ENCODE data around the gene ZFYVE26. TPM values are rescaled to one million over a fixed set of nuclear protein-coding genes. Genes with fewer than 3 reads are reported as not detected.
"Not testable (repeated sequence)": the region's sequence is repeated elsewhere in the genome, so short reads cannot be mapped to it uniquely, and the experiment has no call there.

The ZFYVE26 gene
- total RNA-seq, 1 donor from 2014 or later = 13.5 TPM

- intact Hi-C loops (cut with micrococcal nuclease) = no loop called here
- no peak for DNase-seq
- H3K4me3 Mint-ChIP-seq = no peak overlapping the region
- no peak overlapping the region for H3K27ac Mint-ChIP-seq
- H3K36me3 Mint-ChIP-seq (ENCODE audit: low read depth) = no peaks in the 10 kb centered on the region
- peaks cover 12% of the 10 kb centered on the region for H3K27me3 Mint-ChIP-seq
- H3K9me3 Mint-ChIP-seq = no peaks in the 10 kb centered on the region
- no peaks in the 10 kb centered on the region for H3K4me1 Mint-ChIP-seq
Observed at GRCh38 chr14:67727361-67727760, 89.0 kb downstream of the ZFYVE26 start.

GRCh38 chr14:67725171-67725570 is 91.2 kb downstream of the ZFYVE26 start:
- H3K4me3 Mint-ChIP-seq = no peak overlapping the region
- H3K27me3 Mint-ChIP-seq = peaks cover 28% of the 10 kb centered on the region
- no peak for DNase-seq
- H3K9me3 Mint-ChIP-seq = no peaks in the 10 kb centered on the region
- peaks cover under 1% of the 10 kb centered on the region for H3K4me1 Mint-ChIP-seq
- H3K27ac Mint-ChIP-seq = no peak overlapping the region
- intact Hi-C loops (cut with micrococcal nuclease) = no loop called here
- H3K36me3 Mint-ChIP-seq (ENCODE audit: low read depth) = no peaks in the 10 kb centered on the region

- H3K9me3 Mint-ChIP-seq = no peaks in the 10 kb centered on the region
- H3K4me1 Mint-ChIP-seq = peaks cover 2% of the 10 kb centered on the region
- peaks cover 33% of the 10 kb centered on the region for H3K27me3 Mint-ChIP-seq
- H3K36me3 Mint-ChIP-seq (ENCODE audit: low read depth) = no peaks in the 10 kb centered on the region
- intact Hi-C loops (cut with micrococcal nuclease) = no loop called here
- no peak for DNase-seq
- no peak overlapping the region for H3K27ac Mint-ChIP-seq
- no peak overlapping the region for H3K4me3 Mint-ChIP-seq
Observed at GRCh38 chr14:67722293-67722692, 94.1 kb downstream of the ZFYVE26 start.

- H3K27ac Mint-ChIP-seq = no peak overlapping the region
- no peak overlapping the region for H3K4me3 Mint-ChIP-seq
- intact Hi-C loops (cut with micrococcal nuclease) = no loop called here
- peaks cover 33% of the 10 kb centered on the region for H3K27me3 Mint-ChIP-seq
- H3K4me1 Mint-ChIP-seq = peaks cover 2% of the 10 kb centered on the region
- H3K36me3 Mint-ChIP-seq (ENCODE audit: low read depth) = no peaks in the 10 kb centered on the region
- H3K9me3 Mint-ChIP-seq = no peaks in the 10 kb centered on the region
- no peak for DNase-seq
Observed at GRCh38 chr14:67721875-67722274, 94.5 kb downstream of the ZFYVE26 start.

GRCh38 chr14:67719866-67720265 is 96.5 kb downstream of the ZFYVE26 start:
- intact Hi-C loops (cut with micrococcal nuclease) = no loop called here
- Mint-ChIP-seq H3K36me3 (ENCODE audit: low read depth) (no peaks in the 10 kb centered on the region), H3K27ac (no peak overlapping the region), H3K27me3 (peaks cover 31% of the 10 kb centered on the region), H3K4me1 (peaks cover 2% of the 10 kb centered on the region), H3K9me3 (no peaks in the 10 kb centered on the region), H3K4me3 (no peak overlapping the region)
- DNase-seq = no peak

GRCh38 chr14:67719385-67719784 is 97.0 kb downstream of the ZFYVE26 start:
- H3K27ac Mint-ChIP-seq; DNase-seq; H3K4me1 Mint-ChIP-seq; H3K9me3 Mint-ChIP-seq; intact Hi-C loops (cut with micrococcal nuclease); H3K36me3 Mint-ChIP-seq (ENCODE audit: low read depth); H3K4me3 Mint-ChIP-seq: not testable (repeated sequence)
- H3K27me3 Mint-ChIP-seq = peaks cover 32% of the 10 kb centered on the region

GRCh38 chr14:67718265-67718664 is 98.1 kb downstream of the ZFYVE26 start:
- Mint-ChIP-seq H3K4me1 (peaks cover 2% of the 10 kb centered on the region), H3K4me3 (no peak overlapping the region)

GRCh38 chr14:67717048-67717447 is 99.3 kb downstream of the ZFYVE26 start:
- Mint-ChIP-seq H3K27ac (no peak overlapping the region), H3K9me3 (no peaks in the 10 kb centered on the region), H3K36me3 (ENCODE audit: low read depth) (no peaks in the 10 kb centered on the region), H3K4me3 (no peak overlapping the region), H3K27me3 (peaks cover 19% of the 10 kb centered on the region), H3K4me1 (peaks cover 2% of the 10 kb centered on the region)
- intact Hi-C loops (cut with micrococcal nuclease) = no loop called here
- no peak for DNase-seq

More at GRCh38 chr14:67718265-67718664, 98.1 kb downstream of the ZFYVE26 start:
- H3K27ac Mint-ChIP-seq = no peak overlapping the region
- no peaks in the 10 kb centered on the region for H3K36me3 Mint-ChIP-seq (ENCODE audit: low read depth)
- intact Hi-C loops (cut with micrococcal nuclease) = no loop called here
- peaks cover 29% of the 10 kb centered on the region for H3K27me3 Mint-ChIP-seq
- H3K9me3 Mint-ChIP-seq = no peaks in the 10 kb centered on the region
- DNase-seq = no peak

- intact Hi-C loops (cut with micrococcal nuclease) = no loop called here
- no peak for DNase-seq
- H3K4me3 Mint-ChIP-seq = no peak overlapping the region
- H3K9me3 Mint-ChIP-seq = peaks cover 3% of the 10 kb centered on the region
- H3K4me1 Mint-ChIP-seq = no peaks in the 10 kb centered on the region
- H3K27me3 Mint-ChIP-seq = peaks cover 4% of the 10 kb centered on the region
- H3K36me3 Mint-ChIP-seq (ENCODE audit: low read depth) = no peaks in the 10 kb centered on the region
- no peak overlapping the region for H3K27ac Mint-ChIP-seq
Observed at GRCh38 chr14:67710209-67710608, 106.2 kb downstream of the ZFYVE26 start.

GRCh38 chr14:67709796-67710195 is 106.6 kb downstream of the ZFYVE26 start:
- not testable (repeated sequence) for H3K27me3 Mint-ChIP-seq; H3K27ac Mint-ChIP-seq; H3K9me3 Mint-ChIP-seq; H3K4me3 Mint-ChIP-seq; DNase-seq; H3K4me1 Mint-ChIP-seq; H3K36me3 Mint-ChIP-seq (ENCODE audit: low read depth)
- intact Hi-C loops (cut with micrococcal nuclease) = loop anchor here (10.0 kb wide), 2 partner anchors 285 to 545 kb away; no protein-coding TSS in a partner anchor

- not testable (repeated sequence) for DNase-seq; H3K4me3 Mint-ChIP-seq; H3K4me1 Mint-ChIP-seq; H3K36me3 Mint-ChIP-seq (ENCODE audit: low read depth); H3K9me3 Mint-ChIP-seq; H3K27ac Mint-ChIP-seq; H3K27me3 Mint-ChIP-seq
- intact Hi-C loops (cut with micrococcal nuclease) = loop anchor here (10.0 kb wide), 2 partner anchors 285 to 545 kb away; no protein-coding TSS in a partner anchor
Observed at GRCh38 chr14:67709346-67709745, 107.0 kb downstream of the ZFYVE26 start.

- no peaks in the 10 kb centered on the region for H3K4me1 Mint-ChIP-seq
- H3K36me3 Mint-ChIP-seq (ENCODE audit: low read depth) = no peaks in the 10 kb centered on the region
- no peaks in the 10 kb centered on the region for H3K9me3 Mint-ChIP-seq
- H3K27ac Mint-ChIP-seq = no peak overlapping the region
- H3K27me3 Mint-ChIP-seq = peaks cover 4% of the 10 kb centered on the region
- no peak overlapping the region for H3K4me3 Mint-ChIP-seq
- DNase-seq = no peak
- intact Hi-C loops (cut with micrococcal nuclease) = loop anchor here (2.0 to 10.0 kb wide), 3 partner anchors 38 to 540 kb away; no protein-coding TSS in a partner anchor
Observed at GRCh38 chr14:67705211-67705610, 111.2 kb downstream of the ZFYVE26 start.

GRCh38 chr14:67704484-67705089 is 111.8 kb downstream of the ZFYVE26 start:
- DNase-seq = peak; percentile 85
- peaks cover 4% of the 10 kb centered on the region for H3K27me3 Mint-ChIP-seq
- intact Hi-C loops (cut with micrococcal nuclease) = loop anchor here (1.0 to 10.0 kb wide), 6 partner anchors 38 to 540 kb away; no protein-coding TSS in a partner anchor
- no peaks in the 10 kb centered on the region for H3K9me3 Mint-ChIP-seq
- H3K27ac Mint-ChIP-seq = no peak overlapping the region
- no peak overlapping the region for H3K4me3 Mint-ChIP-seq
- H3K4me1 Mint-ChIP-seq = no peaks in the 10 kb centered on the region
- H3K36me3 Mint-ChIP-seq (ENCODE audit: low read depth) = no peaks in the 10 kb centered on the region

- peaks cover 4% of the 10 kb centered on the region for H3K27me3 Mint-ChIP-seq
- DNase-seq = no peak
- no peaks in the 10 kb centered on the region for H3K36me3 Mint-ChIP-seq (ENCODE audit: low read depth)
- intact Hi-C loops (cut with micrococcal nuclease) = loop anchor here (1.0 to 10.0 kb wide), 6 partner anchors 37 to 539 kb away; no protein-coding TSS in a partner anchor
- H3K4me1 Mint-ChIP-seq = no peaks in the 10 kb centered on the region
- no peaks in the 10 kb centered on the region for H3K9me3 Mint-ChIP-seq
- no peak overlapping the region for H3K27ac Mint-ChIP-seq
- H3K4me3 Mint-ChIP-seq = no peak overlapping the region
Observed at GRCh38 chr14:67703997-67704396, 112.4 kb downstream of the ZFYVE26 start.

GRCh38 chr14:67701492-67701891 is 114.9 kb downstream of the ZFYVE26 start, which contains the start of gene RDH12:
RDH12 (plus strand) TSS chr14:67701886; CDS start chr14:67722643, 20,757 bp downstream.
- intact Hi-C loops (cut with micrococcal nuclease) = loop anchor here (10.0 kb wide), 2 partner anchors 277 to 537 kb away; no protein-coding TSS in a partner anchor
- H3K27ac Mint-ChIP-seq; H3K27me3 Mint-ChIP-seq; H3K9me3 Mint-ChIP-seq; H3K4me1 Mint-ChIP-seq; H3K36me3 Mint-ChIP-seq (ENCODE audit: low read depth); H3K4me3 Mint-ChIP-seq; DNase-seq: not testable (repeated sequence)

Data from activated CD4-positive, alpha-beta T cell treated with anti-CD3 and anti-CD28 coated beads, Interleukin-2, amount 10 ng/mL, durations not matched to agents 24 days and 14 days (primary cell).